Adrenal gland (tissue), 5 donors: ENCODE results near the gene SARM1.

Experiments used
- CTCF ChIP-seq, 6 experiments: fragments of 450-650 bp in 4 of 6; fragments of 200-600 bp in 2 of 6; sonication (generic) in 1 of 6; IDR thresholded peaks; 1 replicate in 5 of 6; 2 replicates in 1 of 6; pipeline versions ENCODE4 v1.5.1 to v1.8.0; 2016 to 2021; ENCODE audit warnings: antibody characterized with exemption in 6 of 6, mild to moderate bottlenecking in 2 of 6, moderate library complexity in 1 of 6
- POLR2A ChIP-seq, 2 donors: fragments of 450-650 bp; IDR thresholded peaks; one replicate each; pipeline ENCODE4 v1.6.1; 2017; ENCODE audit warnings: antibody characterized with exemption in 2 of 2, mild to moderate bottlenecking in 2 of 2, moderate library complexity in 1 of 2
- donor health status: DM: no; HTN: no; CAD: no.

DNA sequence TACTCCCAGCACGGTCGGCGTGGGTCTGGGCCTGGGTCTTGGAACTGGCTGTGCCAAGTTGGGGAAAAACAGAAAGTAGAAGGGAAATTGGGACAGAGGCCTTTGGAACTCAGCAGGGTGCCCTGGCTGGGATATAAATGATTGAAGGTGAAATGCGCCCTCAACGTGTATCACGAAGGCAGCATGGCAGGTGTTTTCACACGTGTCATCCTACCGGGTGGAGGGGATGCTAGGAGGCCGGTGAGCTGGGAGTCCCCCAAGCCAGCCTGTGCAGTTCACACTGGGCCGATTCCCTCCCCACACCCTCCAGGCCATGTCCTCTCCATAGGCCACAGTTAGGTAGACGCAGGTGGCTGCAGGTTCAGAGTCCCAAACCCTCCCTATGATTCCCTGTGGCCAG lies 30.0 kb upstream of the SARM1 start:
- no peak for TF ChIP-seq CTCF (IDR thresholded peaks at IDR 0.05)
- TF ChIP-seq POLR2A (IDR thresholded peaks at IDR 0.05), result no peak
